ENCODE data around the gene RARRES1.

RARRES1 gene

GRCh38 chr3:158770741-158771350 is 38.6 kb upstream of the RARRES1 start:
- Mint-ChIP-seq H3K4me1 (ENCODE audit: low read depth) (peaks cover 4% of the 10 kb centered on the region), H3K9me3 (no peaks in the 10 kb centered on the region), H3K36me3 (ENCODE audit: low read depth) (peaks cover 4% of the 10 kb centered on the region), H3K27me3 (ENCODE audit: low read depth) (no peaks in the 10 kb centered on the region), H3K27ac (no peak overlapping the region), H3K4me3 (no peak overlapping the region)

- Mint-ChIP-seq H3K4me3 (no peak overlapping the region), H3K27me3 (ENCODE audit: low read depth) (no peaks in the 10 kb centered on the region), H3K4me1 (ENCODE audit: low read depth) (no peaks in the 10 kb centered on the region), H3K36me3 (ENCODE audit: low read depth) (no peaks in the 10 kb centered on the region), H3K27ac (no peak overlapping the region), H3K9me3 (no peaks in the 10 kb centered on the region)
Observed at GRCh38 chr3:158769952-158770740, 37.9 kb upstream of the RARRES1 start.

- Mint-ChIP-seq H3K27me3 (ENCODE audit: low read depth) (no peaks in the 10 kb centered on the region), H3K27ac (no peak overlapping the region), H3K9me3 (no peaks in the 10 kb centered on the region), H3K36me3 (ENCODE audit: low read depth) (no peaks in the 10 kb centered on the region), H3K4me3 (no peak overlapping the region), H3K4me1 (ENCODE audit: low read depth) (no peaks in the 10 kb centered on the region)
Observed at GRCh38 chr3:158769549-158769948, 37.3 kb upstream of the RARRES1 start.

- Mint-ChIP-seq H3K27ac (no peak overlapping the region), H3K36me3 (ENCODE audit: low read depth) (no peaks in the 10 kb centered on the region), H3K4me3 (no peak overlapping the region), H3K9me3 (no peaks in the 10 kb centered on the region), H3K27me3 (ENCODE audit: low read depth) (no peaks in the 10 kb centered on the region), H3K4me1 (ENCODE audit: low read depth) (no peaks in the 10 kb centered on the region)
Observed at GRCh38 chr3:158768881-158769543, 36.8 kb upstream of the RARRES1 start.

GRCh38 chr3:158768361-158768787 is 36.1 kb upstream of the RARRES1 start:
- no peak overlapping the region for H3K4me3 Mint-ChIP-seq
- no peaks in the 10 kb centered on the region for H3K9me3 Mint-ChIP-seq
- no peaks in the 10 kb centered on the region for H3K4me1 Mint-ChIP-seq (ENCODE audit: low read depth)
- no peak overlapping the region for H3K27ac Mint-ChIP-seq
- H3K27me3 Mint-ChIP-seq (ENCODE audit: low read depth): no peaks in the 10 kb centered on the region
- H3K36me3 Mint-ChIP-seq (ENCODE audit: low read depth): no peaks in the 10 kb centered on the region

GRCh38 chr3:158766364-158766763 is 34.1 kb upstream of the RARRES1 start:
- Mint-ChIP-seq H3K4me3 (no peak overlapping the region), H3K4me1 (ENCODE audit: low read depth) (no peaks in the 10 kb centered on the region), H3K27me3 (ENCODE audit: low read depth) (no peaks in the 10 kb centered on the region), H3K9me3 (no peaks in the 10 kb centered on the region), H3K36me3 (ENCODE audit: low read depth) (no peaks in the 10 kb centered on the region), H3K27ac (no peak overlapping the region)

- no peak overlapping the region for H3K27ac Mint-ChIP-seq
- H3K4me3 Mint-ChIP-seq: no peak overlapping the region
- no peaks in the 10 kb centered on the region for H3K4me1 Mint-ChIP-seq (ENCODE audit: low read depth)
- H3K27me3 Mint-ChIP-seq (ENCODE audit: low read depth): no peaks in the 10 kb centered on the region
- H3K36me3 Mint-ChIP-seq (ENCODE audit: low read depth): no peaks in the 10 kb centered on the region
- no peaks in the 10 kb centered on the region for H3K9me3 Mint-ChIP-seq
Observed at GRCh38 chr3:158765518-158766205, 33.4 kb upstream of the RARRES1 start.

- no peak overlapping the region for H3K4me3 Mint-ChIP-seq
- no peaks in the 10 kb centered on the region for H3K27me3 Mint-ChIP-seq (ENCODE audit: low read depth)
- no peaks in the 10 kb centered on the region for H3K36me3 Mint-ChIP-seq (ENCODE audit: low read depth)
- H3K9me3 Mint-ChIP-seq: no peaks in the 10 kb centered on the region
- no peaks in the 10 kb centered on the region for H3K4me1 Mint-ChIP-seq (ENCODE audit: low read depth)
- H3K27ac Mint-ChIP-seq: no peak overlapping the region
Observed at GRCh38 chr3:158763421-158763820, 31.2 kb upstream of the RARRES1 start.

GRCh38 chr3:158762701-158763100 is 30.4 kb upstream of the RARRES1 start:
- H3K4me3 Mint-ChIP-seq: no peak overlapping the region

GRCh38 chr3:158761350-158761749 is 29.1 kb upstream of the RARRES1 start:
- H3K4me1 Mint-ChIP-seq (ENCODE audit: low read depth): no peaks in the 10 kb centered on the region
- H3K27me3 Mint-ChIP-seq (ENCODE audit: low read depth): no peaks in the 10 kb centered on the region
- no peak overlapping the region for H3K27ac Mint-ChIP-seq
- H3K9me3 Mint-ChIP-seq: no peaks in the 10 kb centered on the region
- H3K36me3 Mint-ChIP-seq (ENCODE audit: low read depth): no peaks in the 10 kb centered on the region
- H3K4me3 Mint-ChIP-seq: no peak overlapping the region

More at GRCh38 chr3:158762701-158763100, 30.4 kb upstream of the RARRES1 start:
- Mint-ChIP-seq H3K9me3 (no peaks in the 10 kb centered on the region), H3K36me3 (ENCODE audit: low read depth) (no peaks in the 10 kb centered on the region), H3K27ac (no peak overlapping the region), H3K27me3 (ENCODE audit: low read depth) (no peaks in the 10 kb centered on the region), H3K4me1 (ENCODE audit: low read depth) (no peaks in the 10 kb centered on the region)

- H3K36me3 Mint-ChIP-seq (ENCODE audit: low read depth): no peaks in the 10 kb centered on the region
- no peaks in the 10 kb centered on the region for H3K27me3 Mint-ChIP-seq (ENCODE audit: low read depth)
- no peaks in the 10 kb centered on the region for H3K9me3 Mint-ChIP-seq
- H3K4me3 Mint-ChIP-seq: no peak overlapping the region
- H3K27ac Mint-ChIP-seq: no peak overlapping the region
- no peaks in the 10 kb centered on the region for H3K4me1 Mint-ChIP-seq (ENCODE audit: low read depth)
Observed at GRCh38 chr3:158755421-158755820, 23.2 kb upstream of the RARRES1 start.

- H3K4me1 Mint-ChIP-seq (ENCODE audit: low read depth): no peaks in the 10 kb centered on the region
- H3K9me3 Mint-ChIP-seq: no peaks in the 10 kb centered on the region
- H3K36me3 Mint-ChIP-seq (ENCODE audit: low read depth): no peaks in the 10 kb centered on the region
- no peak overlapping the region for H3K27ac Mint-ChIP-seq
- no peaks in the 10 kb centered on the region for H3K27me3 Mint-ChIP-seq (ENCODE audit: low read depth)
- no peak overlapping the region for H3K4me3 Mint-ChIP-seq
Observed at GRCh38 chr3:158753854-158754253, 21.6 kb upstream of the RARRES1 start.

- Mint-ChIP-seq H3K36me3 (ENCODE audit: low read depth) (no peaks in the 10 kb centered on the region), H3K9me3 (no peaks in the 10 kb centered on the region), H3K27ac (no peak overlapping the region), H3K4me3 (no peak overlapping the region), H3K27me3 (ENCODE audit: low read depth) (no peaks in the 10 kb centered on the region), H3K4me1 (ENCODE audit: low read depth) (no peaks in the 10 kb centered on the region)
Observed at GRCh38 chr3:158751316-158751715, 19.1 kb upstream of the RARRES1 start.

- Mint-ChIP-seq H3K4me3 (no peak overlapping the region), H3K36me3 (ENCODE audit: low read depth) (no peaks in the 10 kb centered on the region), H3K27ac (no peak overlapping the region), H3K27me3 (ENCODE audit: low read depth) (no peaks in the 10 kb centered on the region), H3K4me1 (ENCODE audit: low read depth) (no peaks in the 10 kb centered on the region), H3K9me3 (no peaks in the 10 kb centered on the region)
Observed at GRCh38 chr3:158750016-158750415, 17.8 kb upstream of the RARRES1 start.

All from T-helper 1 cell treated with Interleukin-12 subunit alpha and Interleukin-12 subunit beta and Interleukin-4 antibody, amounts not matched to agents 30 μg/mL and 1 μg/mL, for 36 hours (primary cell).